Spleen (tissue), 7 donors: Measurements from ENCODE around the gene YRDC.

ENCODE experiments used
- CTCF ChIP-seq, 11 experiments: fragments of 200-600 bp in 7 of 11; fragments of 450-650 bp in 4 of 11; sonication (generic) in 4 of 11; IDR thresholded peaks in 8 of 11; conservative IDR thresholded peaks in 3 of 11; 1 replicate in 7 of 11; 2 replicates in 4 of 11; pipeline versions ENCODE4 v1.4.0 to v1.8.0; 2016 to 2021; ENCODE audit warnings: antibody characterized with exemption in 11 of 11, inconsistent platforms in 4 of 11, mild to moderate bottlenecking in 1 of 11
- POLR2A ChIP-seq, 3 donors: fragments of 450-650 bp; IDR thresholded peaks; one replicate each; pipeline ENCODE4 v1.5.1; 2017; ENCODE audit warnings: antibody characterized with exemption in 3 of 3, mild to moderate bottlenecking in 1 of 3
- POLR2AphosphoS5 ChIP-seq, 3 donors: sonication (generic); formaldehyde crosslinking; IDR thresholded peaks; one replicate each; pipeline ENCODE4 v1.5.1; 2017; ENCODE audit warnings: antibody characterized with exemption in 3 of 3
- donor health status: DM: no; HTN: no; CAD: no; lungs with moderate emphysema.
- donor health status: DM: no; HTN: no; CAD: no.
- donor health status: DM: no; HTN: no; CAD: no.

GRCh38 chr1:37782491-37782890, 25.5 kb downstream of the YRDC start:
- TF ChIP-seq CTCF (IDR thresholded peaks at IDR 0.05 in 8 of 11, conservative IDR thresholded peaks at IDR 0.05 in 3 of 11) (no peak), POLR2AphosphoS5 (IDR thresholded peaks at IDR 0.05) (no peak), POLR2A (IDR thresholded peaks at IDR 0.05) (no peak)
